ENCODE measurements around the gene ZNF236.

The ZNF236 gene

GRCh38 chr18:76866666-76867065, 44.3 kb downstream of the ZNF236 start:
- DNase-seq = no peak

GRCh38 chr18:76873311-76873710, 51.0 kb downstream of the ZNF236 start:
- DNase-seq = no peak

GRCh38 chr18:76873713-76874112, 51.4 kb downstream of the ZNF236 start:
- no peak for DNase-seq

- DNase-seq = no peak
Measured at GRCh38 chr18:76874642-76875389, 52.5 kb downstream of the ZNF236 start.

- DNase-seq = peak; percentile 20
Measured at GRCh38 chr18:76875390-76876325, 53.3 kb downstream of the ZNF236 start.

- no peak for DNase-seq
Measured at GRCh38 chr18:76878426-76878825, 56.1 kb downstream of the ZNF236 start.

- DNase-seq = no peak
Measured at GRCh38 chr18:76880026-76880425, 57.7 kb downstream of the ZNF236 start.

- no peak for DNase-seq
Measured at GRCh38 chr18:76881744-76882143, 59.4 kb downstream of the ZNF236 start.

- DNase-seq = no peak
Measured at GRCh38 chr18:76882146-76882545, 59.8 kb downstream of the ZNF236 start.

- DNase-seq = no peak
Measured at GRCh38 chr18:76885001-76885400, 62.6 kb downstream of the ZNF236 start.

- DNase-seq = no peak
Measured at GRCh38 chr18:76886112-76886511, 63.8 kb downstream of the ZNF236 start.

- DNase-seq = no peak
Measured at GRCh38 chr18:76889091-76889699, 66.8 kb downstream of the ZNF236 start.

- no peak for DNase-seq
Measured at GRCh38 chr18:76892832-76893231, 70.5 kb downstream of the ZNF236 start.

- no peak for DNase-seq
Measured at GRCh38 chr18:76894566-76895346, 72.4 kb downstream of the ZNF236 start.

GRCh38 chr18:76895498-76895897, 73.1 kb downstream of the ZNF236 start:
- DNase-seq = no peak

- no peak for DNase-seq
Measured at GRCh38 chr18:76896677-76897076, 74.3 kb downstream of the ZNF236 start.

GRCh38 chr18:76897257-76897656, 74.9 kb downstream of the ZNF236 start:
- DNase-seq = no peak

- DNase-seq = no peak
Measured at GRCh38 chr18:76903386-76903785, 81.0 kb downstream of the ZNF236 start.

GRCh38 chr18:76905821-76906220, 83.5 kb downstream of the ZNF236 start:
- no peak for DNase-seq

- no peak for DNase-seq
Measured at GRCh38 chr18:76908277-76908676, 85.9 kb downstream of the ZNF236 start.

GRCh38 chr18:76909439-76909838, 87.1 kb downstream of the ZNF236 start:
- no peak for DNase-seq

GRCh38 chr18:76911440-76911839, 89.1 kb downstream of the ZNF236 start:
- DNase-seq = no peak

GRCh38 chr18:76913583-76913982, 91.2 kb downstream of the ZNF236 start:
- DNase-seq = no peak
